Measurements from ENCODE around the gene SULT1A2. TPM values are rescaled to one million over a fixed set of nuclear protein-coding genes. Genes with fewer than 3 reads are reported as not detected.

Gene SULT1A2
- total and polyA plus RNA-seq, 2 of the 8 experiments (the other 6 are each of a cell fraction or from before 2014, with no cell fraction given), result 0.29 to 0.35 TPM

- TF ChIP-seq CHD7 (IDR thresholded peaks at IDR 0.05; ENCODE audit: insufficient replicate concordance, low read length) (no peak), ATF2 (IDR thresholded peaks at IDR 0.05; ENCODE audit: low read length) (no peak), ATF3 (IDR thresholded peaks at IDR 0.05; ENCODE audit: insufficient read depth, low read depth, low read length) (no peak), SAP30 (IDR thresholded peaks at IDR 0.05; ENCODE audit: insufficient read depth, insufficient replicate concordance, low read length) (no peak), YY1 (IDR thresholded peaks at IDR 0.05; ENCODE audit: low read depth, low read length) (no peak), TBP (IDR thresholded peaks at IDR 0.05; ENCODE audit: low read depth, low read length) (no peak)
These were observed 927 bp upstream of the SULT1A2 start (continued) for GRCh38 chr16:28597692-28598261.

Data from H1 (cell line).